Left lobe of liver (tissue), 2 donors: ENCODE results near the gene KLHL4. TPM values are rescaled to one million over a fixed set of nuclear protein-coding genes. Genes with fewer than 3 reads are reported as not detected.
A peak's percentile ranks its signal among the peaks of the same experiment; 100 is the strongest.
"Not testable (repeated sequence)": the region's sequence is repeated elsewhere in the genome, so short reads cannot be mapped to it uniquely, and the experiment has no call there.

Source experiments
- ATAC-seq: fragments of 200-7000 bp; cut with Tn5 transposase; one replicate; pipeline ENCODE4 v1.9.1; 2020; ENCODE audit warnings: mild to moderate bottlenecking, moderate library complexity
- DNase-seq: peaks from one replicate; pipeline ENCODE4 v3.0.0-alpha.2; 2020; ENCODE audit warnings: low spot score
- total RNA-seq: library from RNA; stranded (reverse); gene quantifications from one replicate; pipeline ENCODE4 v1.2.1, GENCODE V29; 2021
- donor health status: DM: no; HTN: no; CAD: no; lungs with moderate emphysema.
- donor health status: DM: no; HTN: yes; CAD: no.

Gene KLHL4, protein sequence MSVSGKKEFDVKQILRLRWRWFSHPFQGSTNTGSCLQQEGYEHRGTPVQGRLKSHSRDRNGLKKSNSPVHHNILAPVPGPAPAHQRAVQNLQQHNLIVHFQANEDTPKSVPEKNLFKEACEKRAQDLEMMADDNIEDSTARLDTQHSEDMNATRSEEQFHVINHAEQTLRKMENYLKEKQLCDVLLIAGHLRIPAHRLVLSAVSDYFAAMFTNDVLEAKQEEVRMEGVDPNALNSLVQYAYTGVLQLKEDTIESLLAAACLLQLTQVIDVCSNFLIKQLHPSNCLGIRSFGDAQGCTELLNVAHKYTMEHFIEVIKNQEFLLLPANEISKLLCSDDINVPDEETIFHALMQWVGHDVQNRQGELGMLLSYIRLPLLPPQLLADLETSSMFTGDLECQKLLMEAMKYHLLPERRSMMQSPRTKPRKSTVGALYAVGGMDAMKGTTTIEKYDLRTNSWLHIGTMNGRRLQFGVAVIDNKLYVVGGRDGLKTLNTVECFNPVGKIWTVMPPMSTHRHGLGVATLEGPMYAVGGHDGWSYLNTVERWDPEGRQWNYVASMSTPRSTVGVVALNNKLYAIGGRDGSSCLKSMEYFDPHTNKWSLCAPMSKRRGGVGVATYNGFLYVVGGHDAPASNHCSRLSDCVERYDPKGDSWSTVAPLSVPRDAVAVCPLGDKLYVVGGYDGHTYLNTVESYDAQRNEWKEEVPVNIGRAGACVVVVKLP
- total RNA-seq: 0.28 TPM

DNA sequence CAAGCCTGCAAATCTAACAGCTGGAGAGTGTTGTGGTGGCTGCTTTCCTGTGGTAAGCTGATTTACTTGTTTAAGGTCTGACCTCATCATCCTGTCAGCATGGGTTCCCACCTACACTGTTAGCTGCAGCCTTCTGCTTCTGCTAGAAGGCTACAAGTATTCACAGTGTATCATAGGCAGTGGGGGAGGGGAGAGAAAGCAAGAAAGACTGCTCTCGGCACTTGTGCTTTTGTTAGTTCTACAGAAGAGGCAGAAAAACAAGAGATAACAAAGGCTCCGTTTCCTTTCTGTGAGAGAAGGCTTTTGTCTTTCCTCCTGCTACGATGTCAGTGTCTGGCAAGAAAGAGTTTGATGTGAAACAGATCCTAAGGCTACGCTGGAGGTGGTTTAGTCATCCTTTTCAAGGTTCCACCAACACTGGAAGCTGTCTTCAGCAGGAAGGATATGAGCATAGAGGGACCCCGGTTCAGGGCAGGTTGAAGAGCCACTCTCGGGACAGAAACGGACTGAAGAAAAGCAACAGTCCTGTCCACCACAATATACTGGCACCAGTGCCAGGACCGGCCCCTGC, at the start of gene KLHL4:
KLHL4 (plus strand) TSS at position 232 of the 571 bp plus-strand sequence; CDS start at position 324, 92 bp downstream.
- peak; percentile 29 for ATAC-seq
- no peak for DNase-seq

DNA sequence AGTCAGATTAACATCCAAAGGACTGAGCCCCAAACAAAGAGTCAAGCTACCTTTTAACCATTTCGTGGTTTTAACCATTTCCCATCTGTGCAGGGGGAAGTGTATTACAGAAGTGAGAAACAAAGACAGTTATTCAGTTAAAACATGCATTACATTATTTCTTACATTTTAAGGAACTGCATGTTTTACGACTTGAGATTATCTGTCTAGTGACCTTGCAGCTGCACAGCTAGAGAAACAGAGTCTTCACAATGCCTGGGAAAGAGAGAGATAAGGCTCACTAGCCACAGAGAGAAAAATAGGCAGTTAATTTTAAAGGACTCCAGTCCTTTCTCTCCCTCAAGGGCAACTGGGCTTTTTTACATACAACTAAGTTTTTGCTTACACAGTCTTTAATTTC, 48.7 kb upstream of the KLHL4 start:
- ATAC-seq (no peak), DNase-seq (no peak)

DNA sequence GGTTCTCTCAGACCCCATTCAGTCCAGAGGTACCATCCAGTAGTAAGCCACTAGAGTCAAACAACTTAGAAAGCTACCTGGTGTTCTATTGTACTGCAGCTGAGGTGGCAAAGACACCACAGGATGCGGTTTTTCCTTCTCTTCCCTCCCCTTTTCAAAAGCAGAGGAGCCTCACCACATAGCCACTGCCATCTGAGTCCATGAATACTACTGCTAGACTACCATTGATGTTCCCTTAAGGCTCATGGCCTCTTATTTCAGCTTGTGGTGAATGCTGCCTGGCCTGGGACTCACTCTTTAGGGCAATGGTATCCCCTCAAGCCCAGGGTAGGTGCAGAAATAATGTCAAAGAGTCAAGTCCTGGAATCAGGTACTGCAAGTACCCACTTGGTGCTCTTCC, 41.8 kb upstream of the KLHL4 start:
- ATAC-seq: no peak

DNA sequence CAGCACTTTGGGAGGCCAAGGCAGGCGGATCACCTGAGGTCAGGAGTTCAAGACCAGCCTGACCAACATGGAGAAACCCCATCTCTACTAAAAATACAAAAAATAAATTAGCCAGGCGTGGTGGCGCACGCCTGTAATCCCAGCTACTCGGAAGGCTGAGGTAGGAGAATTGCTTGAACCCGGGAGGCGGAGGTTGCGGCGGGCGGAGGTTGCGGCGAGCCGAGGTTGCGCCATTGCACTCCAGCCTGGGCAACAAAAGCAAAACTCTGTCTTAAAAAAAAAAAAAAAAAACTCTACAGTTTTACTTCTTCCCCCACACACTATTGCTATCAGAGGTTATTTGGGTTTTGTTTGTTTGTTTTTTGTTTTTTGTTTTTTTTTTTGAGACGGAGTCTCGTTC, 38.9 kb upstream of the KLHL4 start:
- DNase-seq, ATAC-seq: not testable (repeated sequence)

More for the DNA sequence above, 41.8 kb upstream of the KLHL4 start:
- DNase-seq: no peak

DNA sequence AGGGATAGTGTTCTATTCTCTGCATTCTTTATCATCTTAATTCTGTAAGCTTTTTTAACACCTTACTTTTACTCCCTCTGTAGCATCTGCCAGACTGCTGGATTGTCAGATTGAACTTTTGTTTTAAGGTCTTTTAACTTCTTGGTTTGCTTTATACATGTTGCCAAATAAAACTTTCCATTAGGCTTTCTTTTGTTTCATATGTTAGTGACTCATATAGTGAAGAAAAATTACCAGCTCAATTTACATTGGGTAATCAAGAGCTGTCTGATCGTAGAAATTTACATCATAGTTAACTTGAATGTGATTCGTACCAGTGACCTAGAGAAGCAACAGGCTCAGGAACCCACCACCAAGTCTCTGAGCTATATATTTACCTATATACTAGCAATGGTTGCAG, 28.5 kb upstream of the KLHL4 start:
- no peak for DNase-seq
- no peak for ATAC-seq

DNA sequence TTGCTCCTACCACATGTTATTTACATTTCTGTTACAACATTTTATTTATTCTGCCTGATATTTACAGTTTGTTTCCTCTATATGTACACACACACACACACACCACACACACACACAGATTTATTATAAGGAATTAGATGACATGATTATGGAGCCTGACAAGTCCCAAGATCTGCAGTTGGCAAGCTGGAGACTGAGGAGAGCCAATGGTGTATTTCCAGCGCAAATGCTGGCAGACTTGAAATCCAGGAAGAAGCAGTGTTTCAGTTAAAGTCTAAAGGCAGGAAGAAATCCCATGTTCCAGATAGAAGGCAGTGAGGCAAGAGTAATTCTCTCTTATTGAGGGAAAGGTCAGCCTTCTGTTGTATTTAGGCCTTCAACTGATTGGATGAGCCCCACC, 1.8 kb upstream of the KLHL4 start:
- ATAC-seq (no peak), DNase-seq (no peak)

DNA sequence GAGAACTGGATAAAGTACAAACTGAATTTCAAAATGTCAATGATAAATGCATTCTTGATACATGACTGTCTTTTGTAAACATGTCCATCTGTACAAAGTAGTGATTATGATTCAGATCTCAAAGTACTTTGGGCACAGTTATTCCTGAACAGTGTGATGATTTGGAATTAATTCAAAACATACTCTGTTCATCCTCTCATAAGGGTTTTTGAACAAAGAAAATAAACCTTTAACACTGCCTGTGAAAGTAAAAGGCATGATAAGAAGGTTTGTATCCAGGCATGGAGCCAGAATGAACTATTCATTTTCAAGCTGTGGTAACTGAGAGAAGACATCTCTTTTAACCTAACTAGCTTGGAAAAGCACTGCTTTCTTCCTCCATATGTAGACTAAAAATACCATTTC, 883 bp upstream of the KLHL4 start:
- DNase-seq (no peak), ATAC-seq (no peak)

DNA sequence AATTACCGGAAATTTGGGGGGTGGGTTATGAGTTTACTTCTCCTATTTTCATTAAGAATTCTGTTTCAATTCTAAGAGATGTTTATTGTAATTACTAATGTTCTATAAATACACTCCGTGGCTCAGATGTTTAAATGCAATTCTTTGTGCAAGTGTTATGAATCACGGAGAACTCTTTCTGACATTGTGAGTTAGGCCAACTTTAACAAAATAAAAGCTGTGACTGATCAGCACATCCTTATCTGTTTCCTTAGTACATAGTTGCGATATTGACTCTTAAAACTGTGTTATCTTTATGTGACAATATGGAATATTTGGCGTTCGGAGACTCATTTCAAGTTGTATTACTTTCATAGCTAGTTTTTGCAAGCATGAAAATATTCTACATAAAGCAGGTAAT, 902 bp downstream of the KLHL4 start:
- DNase-seq (no peak), ATAC-seq (no peak)

DNA sequence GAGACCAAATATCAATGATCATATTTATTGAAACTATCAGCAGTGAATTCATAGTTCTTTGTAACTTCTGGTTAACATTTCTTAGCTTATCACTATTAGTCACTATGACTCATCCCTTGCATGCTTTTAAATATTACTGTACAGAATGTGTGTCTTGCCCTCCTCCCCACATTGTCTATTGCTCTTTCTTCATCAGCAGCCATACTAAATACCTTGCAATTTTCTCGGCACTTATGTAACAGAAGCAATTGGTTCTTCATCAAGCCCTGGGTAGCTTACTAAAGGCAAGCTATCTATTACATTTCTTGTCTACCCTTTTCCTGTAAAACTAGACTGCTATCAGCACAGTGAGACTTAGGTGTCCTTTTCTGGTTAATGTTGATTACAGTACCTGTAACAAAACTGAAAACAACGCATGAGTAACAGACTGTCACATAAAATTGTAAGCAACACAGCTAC, 8.2 kb downstream of the KLHL4 start:
- no peak for DNase-seq
- ATAC-seq: no peak

DNA sequence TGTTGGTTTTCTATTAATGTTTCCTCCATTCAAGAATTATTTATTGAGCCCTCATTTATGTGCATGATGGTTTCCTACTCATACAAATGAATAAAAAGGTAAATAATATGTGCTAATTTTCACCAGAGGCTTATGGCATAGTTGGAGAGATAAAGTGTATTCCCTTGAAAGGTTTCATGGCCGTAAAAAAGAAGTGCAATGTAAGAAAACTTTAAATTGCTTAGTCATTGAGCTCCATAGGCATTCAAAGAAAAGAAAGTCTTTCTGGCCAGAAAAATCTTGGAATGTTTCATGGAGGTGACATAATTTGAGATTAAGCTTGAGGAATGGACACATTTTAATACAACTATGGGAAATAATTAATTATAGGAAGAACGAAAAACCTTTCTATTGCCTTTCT, 8.7 kb downstream of the KLHL4 start:
- ATAC-seq: no peak
- no peak for DNase-seq

DNA sequence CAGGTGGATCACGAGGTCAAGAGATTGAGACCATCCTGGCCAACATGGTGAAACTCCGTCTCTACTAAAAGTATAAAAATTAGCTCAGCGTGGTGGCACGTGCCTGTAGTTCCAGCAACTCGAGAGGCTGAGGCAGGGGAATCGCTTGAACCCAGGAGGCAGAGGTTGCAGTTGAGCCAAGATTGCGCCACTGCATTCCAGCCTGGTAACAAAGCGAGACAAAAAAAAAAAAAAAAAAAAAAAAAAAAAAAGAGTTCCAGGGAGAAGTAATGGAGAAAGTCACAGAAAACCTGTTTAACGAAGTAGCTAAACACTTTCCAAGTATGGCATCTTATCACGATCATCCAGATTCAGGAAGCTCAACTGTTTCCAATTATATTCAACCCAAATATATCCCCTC, 10.9 kb downstream of the KLHL4 start:
- DNase-seq: no peak
- no peak for ATAC-seq

DNA sequence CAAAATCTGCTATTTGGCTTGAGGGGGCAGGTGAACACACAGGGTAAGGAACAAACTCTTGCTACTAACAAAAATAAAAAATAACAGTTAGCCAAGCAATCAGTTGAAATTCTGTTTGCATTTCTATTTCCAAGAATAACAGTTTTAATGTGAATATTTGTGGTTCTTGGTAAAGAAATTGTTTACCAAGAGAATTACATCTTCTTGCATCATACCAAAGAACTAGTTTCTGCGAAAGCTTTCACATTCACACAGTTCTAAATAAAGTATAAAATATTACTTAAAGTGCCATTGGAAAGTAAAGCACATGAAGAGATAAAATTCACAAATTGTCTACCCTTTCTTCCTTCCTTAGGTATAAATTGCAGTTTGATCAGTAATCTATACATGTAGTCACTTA, 54.4 kb downstream of the KLHL4 start:
- DNase-seq (no peak), ATAC-seq (no peak)

DNA sequence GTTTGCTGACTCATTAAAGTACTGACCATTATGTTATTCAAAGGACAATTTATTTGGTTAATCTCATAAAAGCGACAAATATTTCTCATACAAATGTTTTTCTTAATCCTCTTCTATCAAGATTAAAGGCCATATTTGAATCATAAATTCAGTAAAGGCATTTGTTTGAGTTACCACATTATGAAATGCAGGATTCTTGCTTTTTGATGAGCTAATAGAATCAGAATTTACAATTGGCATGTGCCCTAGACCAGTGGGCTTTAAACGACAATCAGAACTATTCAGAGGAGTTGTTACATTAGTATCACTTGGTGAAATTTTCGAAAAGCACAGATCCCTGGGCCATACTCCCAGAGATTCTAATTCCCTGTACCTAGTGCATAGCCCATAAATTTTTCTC, 55.3 kb downstream of the KLHL4 start:
- ATAC-seq: no peak

DNA sequence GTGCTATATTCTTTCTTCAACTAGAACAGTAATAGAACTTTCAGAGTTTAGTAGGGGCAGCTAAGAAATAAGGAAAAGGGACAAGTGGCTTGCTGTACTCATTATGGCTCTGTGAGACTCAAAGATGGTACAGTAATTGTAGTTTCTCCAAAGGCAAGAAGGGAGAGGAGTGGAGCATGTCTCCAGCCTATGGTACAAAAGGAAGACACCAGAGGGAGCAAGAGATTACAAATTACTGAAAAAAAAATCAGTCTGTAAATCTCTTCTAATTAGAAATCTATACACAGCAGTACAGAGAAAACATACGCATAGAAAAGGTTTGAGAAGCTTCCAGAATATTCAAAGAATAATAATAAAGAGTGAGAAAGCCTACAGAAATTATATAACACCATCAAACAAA, 61.4 kb downstream of the KLHL4 start:
- DNase-seq: no peak
- no peak for ATAC-seq

More for the DNA sequence above, 55.3 kb downstream of the KLHL4 start:
- DNase-seq: no peak

DNA sequence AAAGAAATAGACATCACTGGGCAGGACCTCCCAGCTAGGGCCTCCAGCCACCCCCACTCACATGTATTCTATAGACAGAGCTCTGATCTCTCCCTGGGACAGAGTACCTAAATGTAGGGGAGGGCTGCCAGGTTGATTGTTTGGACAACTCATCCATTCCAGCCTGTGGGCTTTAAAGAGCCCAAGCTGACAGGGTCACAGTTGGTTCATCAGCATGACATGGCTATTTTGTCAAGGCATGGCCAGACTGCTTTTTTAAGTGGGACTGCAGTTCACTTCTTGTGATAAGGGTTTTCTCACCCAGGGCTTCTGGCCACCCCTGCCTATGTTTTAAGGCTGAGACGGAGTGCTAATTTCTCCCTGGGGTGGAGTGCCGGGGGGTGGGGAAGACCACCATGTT, 63.3 kb downstream of the KLHL4 start:
- no peak for ATAC-seq
- DNase-seq: no peak

DNA sequence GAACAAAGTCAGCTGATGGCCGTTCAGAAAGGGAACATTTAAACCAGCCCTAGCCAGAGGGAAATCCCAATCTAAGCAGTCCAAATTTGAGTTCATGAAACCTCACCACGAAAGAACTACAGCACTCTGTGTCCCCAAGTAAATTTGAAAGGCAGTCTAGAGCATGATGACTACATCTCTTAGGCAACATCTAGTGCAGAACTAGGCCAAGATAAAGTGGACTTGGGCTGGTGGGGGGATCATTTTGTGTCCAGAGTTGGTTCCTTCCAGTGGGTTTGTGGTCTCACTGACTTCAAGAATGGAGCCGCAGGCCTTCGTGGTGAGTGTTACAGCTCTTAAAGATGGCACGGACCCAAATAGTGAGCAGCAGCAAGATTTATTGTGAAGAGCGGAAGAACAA, 64.9 kb downstream of the KLHL4 start:
- ATAC-seq: no peak
- DNase-seq: no peak

DNA sequence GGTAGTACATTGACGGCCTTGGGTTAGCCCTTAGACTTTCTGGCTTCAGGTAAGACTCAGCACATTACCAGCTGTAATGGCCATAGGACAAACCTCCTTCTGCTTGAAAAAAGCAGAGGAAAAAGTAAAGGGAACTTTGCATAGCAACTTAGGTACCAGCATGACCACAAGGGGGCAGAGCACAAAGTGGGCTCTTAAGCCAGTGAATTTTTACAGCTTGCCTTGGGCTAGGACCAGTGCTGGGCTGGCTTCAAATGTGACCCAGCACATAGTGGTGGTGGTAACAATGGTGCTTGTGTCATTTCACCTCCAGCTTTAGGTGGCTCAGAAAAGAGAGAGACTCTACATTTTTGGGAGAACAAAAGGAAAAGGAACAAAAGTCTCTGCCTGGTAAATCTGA, 66.1 kb downstream of the KLHL4 start:
- peak; percentile 54 for ATAC-seq
- no peak for DNase-seq

DNA sequence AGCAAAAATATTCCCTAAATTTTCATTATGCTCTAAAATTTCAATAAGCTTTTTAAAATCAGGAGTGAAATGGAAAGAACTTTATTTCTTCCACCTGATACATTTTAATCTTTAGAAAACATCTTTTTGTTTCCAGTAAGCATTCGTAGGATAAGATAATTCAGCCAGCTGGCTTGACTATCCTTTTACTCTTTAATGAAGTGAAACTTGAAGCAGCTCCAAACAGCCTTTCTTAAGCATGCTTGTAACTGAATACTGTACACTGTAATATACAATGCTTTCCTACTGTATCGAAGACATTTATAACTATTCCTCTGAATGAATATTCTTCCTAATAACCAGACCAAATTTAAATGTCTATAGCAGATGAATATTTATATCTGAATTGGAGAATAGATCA, 98.8 kb downstream of the KLHL4 start:
- ATAC-seq (no peak), DNase-seq (no peak)

DNA sequence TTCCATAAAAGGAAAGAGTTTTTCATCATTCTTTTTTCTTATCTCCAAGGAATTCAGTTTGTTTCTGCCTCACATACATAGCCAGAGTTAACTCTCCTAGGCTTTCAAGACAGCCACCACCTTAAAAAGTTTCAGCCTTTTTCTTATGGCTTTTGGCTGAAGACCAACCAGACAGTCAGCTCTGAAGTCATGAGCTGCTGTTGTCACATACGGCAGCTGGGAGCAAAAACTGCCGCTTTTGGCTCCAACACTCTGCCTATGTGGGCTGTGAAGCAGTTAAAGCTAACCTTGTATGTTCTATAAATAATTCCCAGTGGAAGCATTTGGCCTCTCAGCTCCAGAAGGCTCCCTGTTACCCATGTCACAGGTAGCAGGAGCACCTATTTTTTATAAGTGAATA, 104.1 kb downstream of the KLHL4 start:
- DNase-seq: no peak
- ATAC-seq: no peak

DNA sequence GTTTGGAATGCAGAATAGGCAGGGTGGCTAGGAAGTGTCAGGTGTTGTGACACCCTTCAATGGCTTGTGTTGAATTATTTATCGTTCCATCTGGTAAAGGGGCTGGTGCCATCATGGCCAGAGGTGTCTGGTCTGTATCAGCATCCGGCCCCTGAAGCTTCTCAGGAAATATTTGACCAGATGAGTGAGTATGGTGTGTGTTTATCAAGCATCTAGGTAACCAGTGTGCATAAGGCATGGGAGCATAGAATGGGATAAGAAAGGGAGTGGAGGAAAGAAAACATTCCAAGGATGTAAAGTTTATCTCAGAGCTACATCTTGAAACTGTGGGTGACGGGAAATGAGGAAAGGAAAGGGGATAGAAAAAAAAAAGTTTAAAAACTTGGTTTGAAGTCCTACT, 109.4 kb downstream of the KLHL4 start:
- no peak for ATAC-seq

DNA sequence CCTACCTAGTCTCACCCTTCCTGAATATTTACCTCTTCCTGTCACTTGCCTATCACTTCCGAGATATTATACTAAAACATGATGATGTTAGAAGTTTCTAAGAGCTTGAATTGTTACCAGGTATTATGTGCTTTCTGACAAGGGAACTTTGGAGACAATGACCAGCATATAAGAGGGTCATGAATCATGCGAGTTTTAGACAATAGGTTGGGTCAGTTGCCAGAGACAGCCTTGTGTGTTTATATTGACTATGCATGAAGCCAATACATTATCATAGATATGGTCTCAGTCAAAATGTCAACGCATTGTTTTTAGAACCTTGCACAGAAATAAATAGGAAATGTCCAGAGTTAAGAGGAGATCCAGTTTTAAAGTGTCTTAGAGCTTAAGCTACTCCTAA, 116.8 kb downstream of the KLHL4 start:
- ATAC-seq (no peak), DNase-seq (no peak)

More for the DNA sequence above, 109.4 kb downstream of the KLHL4 start:
- no peak for DNase-seq

DNA sequence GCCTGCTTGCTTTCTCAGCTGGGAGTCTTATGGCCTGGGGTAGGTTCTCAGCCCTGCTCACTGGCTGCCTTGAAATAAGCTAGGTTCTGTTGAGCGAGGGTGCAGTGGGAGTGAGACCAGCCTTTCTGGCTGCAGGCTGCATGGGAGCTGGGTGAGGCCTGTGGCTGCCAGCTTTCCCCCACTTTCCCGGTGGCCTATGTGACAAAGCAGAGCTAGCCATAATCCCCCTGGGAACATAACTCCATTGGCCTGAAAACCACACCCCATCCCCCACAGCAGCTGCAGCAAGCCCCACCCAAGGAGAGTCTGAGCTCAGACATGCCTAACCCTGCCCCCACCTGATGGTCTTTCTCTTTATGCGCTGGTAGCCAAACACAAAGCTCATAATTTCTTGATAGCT, 118.9 kb downstream of the KLHL4 start:
- DNase-seq (no peak), ATAC-seq (no peak)
